ENCODE results near the gene SPTLC2. TPM values are rescaled to one million over a fixed set of nuclear protein-coding genes. Genes with fewer than 3 reads are reported as not detected.
"Not testable (repeated sequence)": the region's sequence is repeated elsewhere in the genome, so short reads cannot be mapped to it uniquely, and the experiment has no call there.

SPTLC2 gene
- total and polyA plus RNA-seq, 4 donors, result 2.3 to 45.4 (median 20.5) TPM

GRCh38 chr14:77635869-77636268, 19.4 kb upstream of the SPTLC2 start:
- ATAC-seq (ENCODE audit: low FRiP score); H3K27ac ChIP-seq (ENCODE audit: low read depth in 1 of 2, low read length in 2 of 2); H3K4me1 ChIP-seq (ENCODE audit: control insufficient read depth in 1 of 2, insufficient read depth in 2 of 2, low read length in 2 of 2); H3K36me3 ChIP-seq (ENCODE audit: control insufficient read depth in 1 of 2, insufficient read depth in 2 of 2, low read length in 1 of 2); intact Hi-C loops (cut with DNase I); DNase-seq; H3K4me3 ChIP-seq (ENCODE audit: low read length in 2 of 2); H3K9me3 ChIP-seq (ENCODE audit: control insufficient read depth, low read length); H3K27me3 ChIP-seq (ENCODE audit: control insufficient read depth in 1 of 2, insufficient read depth in 2 of 2, low read length in 1 of 2): not testable (repeated sequence)
- WGBS, 2 donors, result 88 to 95% methylated on average over 4 of the region's 4 CpGs

- 90% methylated on average over 8 of the region's 8 CpGs for WGBS, 2 donors
- intact Hi-C loops (cut with DNase I); ATAC-seq (ENCODE audit: low FRiP score): not testable (repeated sequence)
These were observed 19.0 kb upstream of the SPTLC2 start for GRCh38 chr14:77635466-77635865.

GRCh38 chr14:77630111-77630510, 13.7 kb upstream of the SPTLC2 start:
- H3K4me3 ChIP-seq (ENCODE audit: low read length in 2 of 2), result no peak overlapping the region
- DNase-seq (no peak), ATAC-seq (ENCODE audit: low FRiP score) (no peak)
- no peaks in the 10 kb centered on the region for H3K36me3 ChIP-seq (ENCODE audit: control insufficient read depth in 1 of 2, insufficient read depth in 2 of 2, low read length in 1 of 2)
- WGBS, 2 donors, result 82 to 88% methylated on average over 2 of the region's 2 CpGs
- H3K27me3 ChIP-seq (ENCODE audit: control insufficient read depth in 1 of 2, insufficient read depth in 2 of 2, low read length in 1 of 2), result no peaks in the 10 kb centered on the region
- no peaks in the 10 kb centered on the region for H3K9me3 ChIP-seq (ENCODE audit: control insufficient read depth, low read length)
- H3K27ac ChIP-seq (ENCODE audit: low read depth in 1 of 2, low read length in 2 of 2), result no peak overlapping the region
- no peaks in the 10 kb centered on the region for H3K4me1 ChIP-seq (ENCODE audit: control insufficient read depth in 1 of 2, insufficient read depth in 2 of 2, low read length in 2 of 2)
- intact Hi-C loops (cut with DNase I), result no loop called here

More at GRCh38 chr14:77635466-77635865, 19.0 kb upstream of the SPTLC2 start:
- not testable (repeated sequence) for H3K36me3 ChIP-seq (ENCODE audit: control insufficient read depth in 1 of 2, insufficient read depth in 2 of 2, low read length in 1 of 2); H3K27ac ChIP-seq (ENCODE audit: low read depth in 1 of 2, low read length in 2 of 2); H3K4me1 ChIP-seq (ENCODE audit: control insufficient read depth in 1 of 2, insufficient read depth in 2 of 2, low read length in 2 of 2); H3K27me3 ChIP-seq (ENCODE audit: control insufficient read depth in 1 of 2, insufficient read depth in 2 of 2, low read length in 1 of 2); H3K9me3 ChIP-seq (ENCODE audit: control insufficient read depth, low read length); DNase-seq; H3K4me3 ChIP-seq (ENCODE audit: low read length in 2 of 2)

GRCh38 chr14:77625360-77625759, 8.9 kb upstream of the SPTLC2 start:
- WGBS, 2 donors, result 55 to 59% methylated on average over 3 of the region's 3 CpGs
- Histone ChIP-seq H3K36me3 (ENCODE audit: control insufficient read depth in 1 of 2, insufficient read depth in 2 of 2, low read length in 1 of 2) (no peaks in the 10 kb centered on the region), H3K9me3 (ENCODE audit: control insufficient read depth, low read length) (no peaks in the 10 kb centered on the region), H3K27ac (ENCODE audit: low read depth in 1 of 2, low read length in 2 of 2) (no peak overlapping the region), H3K4me1 (ENCODE audit: control insufficient read depth in 1 of 2, insufficient read depth in 2 of 2, low read length in 2 of 2) (no peaks in the 10 kb centered on the region), H3K4me3 (ENCODE audit: low read length in 2 of 2) (no peak overlapping the region), H3K27me3 (ENCODE audit: control insufficient read depth in 1 of 2, insufficient read depth in 2 of 2, low read length in 1 of 2) (no peaks in the 10 kb centered on the region)
- ATAC-seq (ENCODE audit: low FRiP score) (no peak), DNase-seq (no peak)
- intact Hi-C loops (cut with DNase I), result no loop called here

- Histone ChIP-seq H3K4me1 (ENCODE audit: control insufficient read depth in 1 of 2, insufficient read depth in 2 of 2, low read length in 2 of 2) (no peaks in the 10 kb centered on the region), H3K27ac (ENCODE audit: low read depth in 1 of 2, low read length in 2 of 2) (no peak overlapping the region), H3K4me3 (ENCODE audit: low read length in 2 of 2) (no peak overlapping the region), H3K9me3 (ENCODE audit: control insufficient read depth, low read length) (no peaks in the 10 kb centered on the region), H3K36me3 (ENCODE audit: control insufficient read depth in 1 of 2, insufficient read depth in 2 of 2, low read length in 1 of 2) (no peaks in the 10 kb centered on the region), H3K27me3 (ENCODE audit: control insufficient read depth in 1 of 2, insufficient read depth in 2 of 2, low read length in 1 of 2) (no peaks in the 10 kb centered on the region)
- ATAC-seq (ENCODE audit: low FRiP score), result no peak
- WGBS, 2 donors, result 84 to 88% methylated on average over 1 of the region's 1 CpG
- intact Hi-C loops (cut with DNase I), result no loop called here
- DNase-seq, result no peak
These were observed 6.8 kb upstream of the SPTLC2 start for GRCh38 chr14:77623201-77623600.

- Histone ChIP-seq H3K27ac (ENCODE audit: low read depth in 1 of 2, low read length in 2 of 2) (no peak overlapping the region), H3K9me3 (ENCODE audit: control insufficient read depth, low read length) (no peaks in the 10 kb centered on the region), H3K36me3 (ENCODE audit: control insufficient read depth in 1 of 2, insufficient read depth in 2 of 2, low read length in 1 of 2) (no peaks in the 10 kb centered on the region), H3K4me1 (ENCODE audit: control insufficient read depth in 1 of 2, insufficient read depth in 2 of 2, low read length in 2 of 2) (no peaks in the 10 kb centered on the region), H3K4me3 (ENCODE audit: low read length in 2 of 2) (no peak overlapping the region), H3K27me3 (ENCODE audit: control insufficient read depth in 1 of 2, insufficient read depth in 2 of 2, low read length in 1 of 2) (no peaks in the 10 kb centered on the region)
- ATAC-seq (ENCODE audit: low FRiP score) (no peak), DNase-seq (no peak)
- intact Hi-C loops (cut with DNase I), result no loop called here
- WGBS, 2 donors, result 34 to 66% methylated on average over 1 of the region's 1 CpG
These were observed 6.0 kb upstream of the SPTLC2 start for GRCh38 chr14:77622366-77622961.

- Histone ChIP-seq H3K27me3 (ENCODE audit: control insufficient read depth in 1 of 2, insufficient read depth in 2 of 2, low read length in 1 of 2) (no peaks in the 10 kb centered on the region), H3K9me3 (ENCODE audit: control insufficient read depth, low read length) (no peaks in the 10 kb centered on the region), H3K4me1 (ENCODE audit: control insufficient read depth in 1 of 2, insufficient read depth in 2 of 2, low read length in 2 of 2) (no peaks in the 10 kb centered on the region), H3K36me3 (ENCODE audit: control insufficient read depth in 1 of 2, insufficient read depth in 2 of 2, low read length in 1 of 2) (no peaks in the 10 kb centered on the region), H3K4me3 (ENCODE audit: low read length in 2 of 2) (no peak overlapping the region), H3K27ac (ENCODE audit: low read depth in 1 of 2, low read length in 2 of 2) (no peak overlapping the region)
- ATAC-seq (ENCODE audit: low FRiP score), result no peak
- no peak for DNase-seq
- WGBS, 2 donors, result 89 to 93% methylated on average over 16 of the region's 16 CpGs
- intact Hi-C loops (cut with DNase I), result no loop called here
These were observed 3.9 kb upstream of the SPTLC2 start for GRCh38 chr14:77620222-77620870.

GRCh38 chr14:77618381-77618970, 2.0 kb upstream of the SPTLC2 start:
- intact Hi-C loops (cut with DNase I), result loop anchor here in 1 of 2 donors (5.0 to 10.0 kb wide), 2 partner anchors 89 to 164 kb away; partner anchors contain the start of genes AHSA1, ALKBH1, SLIRP and VIPAS39
- 87 to 89% methylated on average over 6 of the region's 6 CpGs for WGBS, 2 donors
- no peaks in the 10 kb centered on the region for H3K27me3 ChIP-seq (ENCODE audit: control insufficient read depth in 1 of 2, insufficient read depth in 2 of 2, low read length in 1 of 2)

GRCh38 chr14:77616133-77616453, 344 bp downstream of the SPTLC2 start:
- H3K36me3 ChIP-seq (ENCODE audit: control insufficient read depth in 1 of 2, insufficient read depth in 2 of 2, low read length in 1 of 2), result no peaks in the 10 kb centered on the region
- no peaks in the 10 kb centered on the region for H3K27me3 ChIP-seq (ENCODE audit: control insufficient read depth in 1 of 2, insufficient read depth in 2 of 2, low read length in 1 of 2)
- intact Hi-C loops (cut with DNase I), result loop anchor here (2.0 to 10.0 kb wide), 3 partner anchors 91 to 161 kb away; partner anchors contain the start of genes AHSA1 (in 2 of the 2), ALKBH1 (in 1 of the 2), SLIRP (in 1 of the 2) and VIPAS39 (in 1 of the 2)
- H3K9me3 ChIP-seq (ENCODE audit: control insufficient read depth, low read length), result no peaks in the 10 kb centered on the region
- 0% methylated on average over 17 to 32 of the region's 32 CpGs for WGBS, 2 donors
- H3K4me1 ChIP-seq (ENCODE audit: control insufficient read depth in 1 of 2, insufficient read depth in 2 of 2, low read length in 2 of 2), result peaks cover 0 to 2% of the 10 kb centered on the region in 2 donors
- peak overlapping the region; percentile 93 to 95 for H3K4me3 ChIP-seq (ENCODE audit: low read length in 2 of 2)
- no peak for DNase-seq
- H3K27ac ChIP-seq (ENCODE audit: low read depth in 1 of 2, low read length in 2 of 2), result peak overlapping the region in 1 of 2 donors; percentile 66
- ATAC-seq (ENCODE audit: low FRiP score), result peak; percentile 16

More at GRCh38 chr14:77618381-77618970, 2.0 kb upstream of the SPTLC2 start:
- H3K36me3 ChIP-seq (ENCODE audit: control insufficient read depth in 1 of 2, insufficient read depth in 2 of 2, low read length in 1 of 2), result no peaks in the 10 kb centered on the region
- no peak overlapping the region for H3K4me3 ChIP-seq (ENCODE audit: low read length in 2 of 2)
- no peaks in the 10 kb centered on the region for H3K4me1 ChIP-seq (ENCODE audit: control insufficient read depth in 1 of 2, insufficient read depth in 2 of 2, low read length in 2 of 2)
- H3K27ac ChIP-seq (ENCODE audit: low read depth in 1 of 2, low read length in 2 of 2), result no peak overlapping the region
- DNase-seq (no peak), ATAC-seq (ENCODE audit: low FRiP score) (no peak)
- no peaks in the 10 kb centered on the region for H3K9me3 ChIP-seq (ENCODE audit: control insufficient read depth, low read length)

Measured in aorta (tissue), 5 donors.